ENCODE data around the gene EID2.

GRCh38 chr19:39498798-39499642 is 40.9 kb downstream of the EID2 start, which contains the start of gene DLL3:
- TF ChIP-seq CTCF (IDR thresholded peaks at IDR 0.05) (no peak), POLR2A (IDR thresholded peaks at IDR 0.05) (no peak)

Data from body of pancreas (tissue), 4 donors.